GM21825 (cell line): ENCODE data around the gene PCID2.
A peak's percentile ranks its signal among the peaks of the same experiment; 100 is the strongest.
"Not testable (repeated sequence)": the region's sequence is repeated elsewhere in the genome, so short reads cannot be mapped to it uniquely, and the experiment has no call there.

Experiments used
- ATAC-seq: cut with Tn5 transposase; IDR thresholded peaks from one replicate; pipeline ENCODE4 v1.9.1; 2021; ENCODE audit warnings: mild to moderate bottlenecking, moderate library complexity; ENCODE audit not compliant: unreplicated experiment

The PCID2 gene

GRCh38 chr13:113208421-113209335 lies at the start of gene PCID2:
Gene PCID2, minus strand, starts transcription at chr13:113208669. Its CDS starts 35 bp downstream, at chr13:113208634.
- peak; percentile 67 for ATAC-seq

GRCh38 chr13:113257908-113258307 lies 49.4 kb upstream of the PCID2 start:
- ATAC-seq = not testable (repeated sequence)

DNA sequence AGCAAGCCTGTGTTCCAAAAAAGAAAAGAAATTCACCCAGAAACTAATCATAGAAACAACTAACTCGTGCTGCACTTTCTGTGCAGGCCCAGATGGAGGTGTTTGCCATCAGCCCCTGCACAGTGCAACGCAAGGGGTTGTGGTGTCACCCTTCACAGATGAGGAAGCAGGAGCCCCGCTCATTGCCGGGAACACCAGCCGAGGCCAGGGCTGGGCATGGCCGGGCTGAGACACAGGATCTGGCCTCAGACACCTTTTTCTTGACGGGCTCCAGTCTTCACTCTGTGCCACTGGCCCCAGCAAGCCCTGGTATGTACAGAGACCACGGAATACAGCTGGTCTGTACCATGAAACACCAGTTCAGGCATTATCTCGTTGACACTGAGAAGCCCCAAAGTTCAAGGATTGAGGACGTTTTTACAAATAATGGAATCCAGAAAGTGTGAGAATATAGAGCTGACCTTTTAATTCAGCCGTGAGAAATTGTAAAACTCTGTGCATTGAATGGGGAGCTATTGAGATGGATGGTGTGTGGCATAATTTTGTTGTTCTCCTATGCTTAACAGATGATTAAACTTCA lies 44.1 kb upstream of the PCID2 start:
- ATAC-seq = no peak

- ATAC-seq = no peak
Observed at GRCh38 chr13:113245849-113246796, 37.7 kb upstream of the PCID2 start.

DNA sequence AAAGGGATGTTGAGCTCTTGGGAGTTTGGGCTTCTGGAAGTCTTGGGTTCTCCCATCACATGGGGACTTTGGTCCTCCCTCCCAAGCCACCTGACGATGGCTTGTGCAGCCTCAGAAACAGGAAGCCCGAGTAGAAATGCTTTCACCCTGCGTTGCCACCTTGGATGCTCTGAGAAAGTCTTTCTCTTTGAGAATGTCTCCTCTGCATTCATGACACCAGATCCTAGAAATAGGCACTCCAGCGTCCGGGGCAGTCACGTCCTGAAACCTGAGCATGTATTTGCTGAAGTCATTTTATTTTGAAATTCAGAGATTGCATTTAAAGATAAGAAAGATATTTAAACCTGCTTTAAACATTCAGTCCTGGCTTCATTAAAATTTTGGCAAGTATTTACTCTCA lies 35.4 kb upstream of the PCID2 start:
- no peak for ATAC-seq

DNA sequence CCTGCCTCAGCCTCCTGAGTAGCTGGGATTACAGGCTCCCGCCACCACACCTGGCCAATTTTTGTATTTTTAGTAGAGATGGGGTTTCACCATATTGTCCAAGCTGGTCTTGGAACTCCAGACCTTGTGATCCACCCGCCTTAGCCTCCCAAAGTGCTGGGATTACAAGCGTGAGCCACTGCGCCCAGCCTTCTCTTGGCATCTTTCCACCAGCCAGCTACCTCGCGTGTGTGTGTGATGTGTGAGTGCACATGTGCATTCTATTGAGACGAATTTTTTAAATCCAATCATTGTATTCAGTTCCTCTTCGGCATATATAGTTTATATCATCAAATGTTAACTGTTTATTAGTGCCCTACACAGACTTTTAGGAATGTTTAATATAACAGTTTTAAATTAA lies 33.2 kb upstream of the PCID2 start:
- not testable (repeated sequence) for ATAC-seq

GRCh38 chr13:113239986-113240385 lies 31.5 kb upstream of the PCID2 start:
- ATAC-seq = no peak

GRCh38 chr13:113239357-113239756 lies 30.9 kb upstream of the PCID2 start:
- ATAC-seq = no peak

GRCh38 chr13:113238536-113238935 lies 30.1 kb upstream of the PCID2 start:
- ATAC-seq = no peak

DNA sequence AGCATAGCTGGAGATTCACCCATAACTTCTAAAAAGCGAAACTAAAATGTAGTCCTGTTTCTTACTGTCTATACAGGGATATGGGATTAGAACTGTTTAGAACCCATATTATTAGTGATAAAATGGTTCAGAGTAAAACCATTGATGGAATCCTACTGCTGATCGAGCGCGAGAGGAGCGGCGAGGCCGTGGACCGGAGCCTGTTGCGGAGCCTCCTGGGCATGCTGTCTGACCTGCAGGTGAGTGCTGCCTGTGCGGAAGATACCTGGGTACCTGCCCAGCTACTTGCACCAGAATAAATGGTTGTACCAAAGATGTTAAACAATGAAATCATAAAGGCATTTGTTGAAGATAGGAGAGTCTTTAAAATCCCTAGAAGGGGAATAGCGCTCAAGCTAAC lies 24.6 kb upstream of the PCID2 start:
- ATAC-seq = no peak

DNA sequence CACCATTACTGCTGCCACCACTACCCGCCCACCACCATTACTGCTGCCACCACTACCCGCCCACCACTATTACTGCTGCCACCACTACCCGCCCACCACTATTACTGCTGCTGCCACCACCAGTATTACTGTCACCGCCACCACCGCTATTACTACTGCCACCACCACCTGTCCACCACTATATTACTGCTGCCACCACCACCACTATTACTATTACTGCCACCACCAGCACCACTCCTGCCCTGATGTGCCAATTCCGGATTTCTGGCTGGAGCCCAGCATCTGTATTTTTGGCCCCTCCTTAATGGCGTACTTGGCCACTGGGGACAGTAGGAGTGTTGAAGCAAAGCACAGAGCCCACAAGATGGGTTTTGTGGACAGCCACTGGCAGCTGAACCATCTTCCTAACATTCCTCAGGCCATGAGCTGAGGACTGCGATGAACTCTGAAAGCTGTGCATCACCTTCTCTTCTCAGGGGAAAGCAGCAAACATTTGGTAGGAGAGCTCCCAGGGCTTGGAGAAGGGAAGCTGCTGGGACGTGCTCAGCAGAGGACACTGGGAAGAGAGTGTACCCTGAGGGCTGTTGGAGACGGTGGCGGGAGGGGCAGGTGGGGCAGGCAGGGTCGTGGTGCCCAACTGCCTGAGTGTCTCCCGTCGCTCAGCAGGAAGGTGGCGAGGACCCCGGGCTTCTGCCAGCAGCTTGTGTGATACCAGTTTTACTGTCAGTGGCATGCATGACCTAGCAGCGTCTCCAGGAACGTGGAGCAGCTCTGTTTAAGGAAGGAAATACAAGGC lies 23.9 kb upstream of the PCID2 start:
- ATAC-seq = no peak

DNA sequence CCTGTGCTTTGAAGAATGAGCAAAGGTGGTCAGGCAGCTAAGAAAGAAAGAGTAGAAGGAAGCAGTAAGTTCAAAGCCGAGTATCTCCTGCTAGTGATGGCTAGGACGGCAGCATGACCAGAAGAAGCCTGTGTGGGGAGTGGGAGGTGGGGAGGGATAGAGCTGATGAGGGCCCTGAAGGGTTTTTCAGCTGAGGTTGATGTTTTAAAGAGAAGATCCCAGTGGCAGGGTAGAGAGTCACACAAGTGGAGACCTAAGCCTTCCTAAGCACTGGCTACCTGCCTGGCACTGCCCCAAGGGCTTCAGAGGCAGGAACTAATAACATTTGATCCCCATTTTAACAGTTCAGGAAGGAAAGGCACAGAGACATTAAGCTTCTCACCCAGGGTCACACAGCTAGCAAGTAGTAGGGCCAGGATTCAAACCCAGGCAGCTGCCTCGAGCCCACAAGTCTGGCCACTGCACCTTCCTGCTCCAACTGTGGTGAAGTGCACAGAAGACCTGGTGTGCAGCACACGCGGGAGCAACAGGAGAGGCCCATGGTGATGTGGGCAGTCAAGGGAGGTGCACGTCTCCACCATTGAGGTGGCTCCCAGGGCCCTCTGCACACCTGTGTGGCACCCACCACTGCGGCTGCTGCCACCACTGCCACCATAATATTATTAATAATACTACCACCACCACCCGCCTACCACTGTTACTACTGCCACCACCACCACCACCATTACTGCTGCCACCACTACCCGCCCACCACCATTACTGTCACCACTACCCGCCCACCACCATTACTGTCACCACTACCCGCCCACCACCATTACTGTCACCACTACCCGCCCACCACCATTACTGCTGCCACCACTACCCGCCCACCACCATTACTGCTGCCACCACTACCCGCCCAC lies 23.1 kb upstream of the PCID2 start:
- no peak for ATAC-seq

- ATAC-seq = no peak
Observed at GRCh38 chr13:113229791-113230190, 21.3 kb upstream of the PCID2 start.

- ATAC-seq = no peak
Observed at GRCh38 chr13:113229161-113229560, 20.7 kb upstream of the PCID2 start.

- ATAC-seq = no peak
Observed at GRCh38 chr13:113226873-113227450, 18.5 kb upstream of the PCID2 start.

DNA sequence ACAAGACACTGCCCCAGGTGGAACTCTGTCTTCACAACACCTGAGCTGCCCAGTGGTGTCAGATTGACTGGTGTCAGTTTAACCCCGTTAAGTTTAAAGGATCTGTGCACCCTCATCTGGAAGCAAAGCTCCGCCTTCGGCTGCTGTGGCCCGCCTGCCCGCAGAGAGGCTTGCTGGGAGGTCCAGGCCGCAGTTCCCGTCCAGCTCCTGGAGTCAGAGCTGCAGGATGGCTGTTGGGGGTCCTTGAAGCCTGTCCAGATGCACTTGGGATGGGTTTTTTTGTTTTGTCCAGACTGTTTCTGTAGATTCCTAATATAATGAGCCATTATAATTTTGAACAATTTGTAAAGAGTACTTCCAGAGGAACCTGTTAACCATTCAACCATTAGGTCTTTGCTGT lies 17.0 kb upstream of the PCID2 start:
- ATAC-seq = no peak

- ATAC-seq = no peak
Observed at GRCh38 chr13:113224486-113224885, 16.0 kb upstream of the PCID2 start.

DNA sequence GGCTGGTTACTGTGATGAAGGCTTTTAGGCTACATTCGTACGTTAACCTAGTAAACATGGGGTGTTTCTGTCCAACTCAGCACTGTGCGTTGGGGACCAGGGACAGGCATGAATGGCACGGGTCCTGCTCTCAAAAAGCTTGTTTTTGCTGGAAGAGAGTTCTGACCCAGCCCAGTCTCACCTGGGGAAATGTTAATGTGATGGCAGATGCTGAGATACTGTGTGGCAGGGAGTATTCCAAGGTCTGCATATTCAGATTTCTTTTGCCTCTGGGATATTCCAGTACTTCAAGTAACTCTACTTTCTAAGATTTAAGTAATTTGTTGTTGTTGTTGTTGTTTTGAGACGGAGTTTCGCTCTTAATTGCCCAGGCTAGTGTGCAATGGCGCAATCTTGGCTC lies 14.6 kb upstream of the PCID2 start:
- ATAC-seq = no peak

- no peak for ATAC-seq
Observed at GRCh38 chr13:113220877-113221276, 12.4 kb upstream of the PCID2 start.
